HepG2 (cell line): ENCODE data around the gene FETUB. TPM values are rescaled to one million over a fixed set of nuclear protein-coding genes. Genes with fewer than 3 reads are reported as not detected.

ENCODE experiments used
- BRCA1 ChIP-seq: sonication (generic); formaldehyde crosslinking; IDR thresholded peaks from 2 replicates; pipeline ENCODE4 v1.4.0; 2020; ENCODE audit warnings: missing genetic modification reagents
- SOX6 ChIP-seq, 2 experiments: fragments of 450-650 bp in 1 of 2; sonication (generic) in 1 of 2; formaldehyde crosslinking in 1 of 2; IDR thresholded peaks; 2 replicates each; pipeline versions ENCODE4 v1.4.0 to v1.6.1; 2017 to 2020; ENCODE audit warnings: antibody characterized with exemption in 1 of 2, mild to moderate bottlenecking in 1 of 2, missing genetic modification reagents in 1 of 2
- TAF15 ChIP-seq: fragments of 200-400 bp; formaldehyde crosslinking; IDR thresholded peaks from one replicate; pipeline ENCODE4 v1.6.1; 2018; ENCODE audit warnings: mild to moderate bottlenecking, low read depth, low read length; ENCODE audit not compliant: poor library complexity, severe bottlenecking
- ZNF431 ChIP-seq: sonication (generic); formaldehyde crosslinking; IDR thresholded peaks from 2 replicates; pipeline ENCODE4 v1.9.0; 2022; ENCODE audit warnings: missing genetic modification reagents, low read depth, mild to moderate bottlenecking, borderline replicate concordance
- ZNF749 ChIP-seq: sonication (generic); formaldehyde crosslinking; IDR thresholded peaks from 2 replicates; pipeline ENCODE4 v1.8.0; 2022; ENCODE audit warnings: mild to moderate bottlenecking, missing genetic modification reagents, moderate library complexity, borderline replicate concordance
- polyA plus RNA-seq, 8 experiments: library from polyadenylated mRNA; depleted of rRNA in 3 of 8; stranded (reverse) in 7 of 8; unstranded in 1 of 8; fragments of >200 nt; fragmentation: Illumina TruSeq in 4 of 8; extraction: Trizol in 4 of 8; gene quantifications; 2 replicates each; pipeline versions ENCODE4 v1.2.1 to v1.2.3, GENCODE V29; 2011 to 2016; ENCODE audit warnings: low read depth in 4 of 8, missing spikeins in 1 of 8, mixed read lengths in 1 of 8; ENCODE audit not compliant: insufficient read depth in 1 of 8
- total RNA-seq, 5 experiments: library from RNA; depleted of rRNA; stranded (reverse); fragments of >200 nt; fragmentation: Illumina TruSeq; extraction: Trizol; gene quantifications; 2 replicates each; pipeline ENCODE4 v1.2.3, GENCODE V29; 2016; ENCODE audit warnings: low read depth in 1 of 5
- TF ChIP-seq, protein P1 (sequence below): sonication (generic); formaldehyde crosslinking; IDR thresholded peaks from 2 replicates; pipeline ENCODE4 v1.5.1; 2020; ENCODE audit warnings: mild to moderate bottlenecking, missing genetic modification reagents
- TF ChIP-seq, protein P2 (sequence below): IDR thresholded peaks from 2 replicates; pipeline ENCODE4 v1.6.1; 2016; ENCODE audit warnings: missing genetic modification reagents, missing compliant biosample characterization
- TF ChIP-seq, protein P3 (sequence below), 2 experiments: fragments of 450-650 bp in 1 of 2; sonication (generic) in 1 of 2; formaldehyde crosslinking in 1 of 2; IDR thresholded peaks; 2 replicates each; pipeline versions ENCODE4 v1.6.1 to v1.8.0; 2016 to 2022; ENCODE audit warnings: antibody characterized with exemption in 1 of 2, mild to moderate bottlenecking in 1 of 2, missing genetic modification reagents in 1 of 2
- TF ChIP-seq, protein P4 (sequence below): sonication (generic); IDR thresholded peaks from 2 replicates; pipeline ENCODE4 v1.6.1; 2016; ENCODE audit warnings: low read depth, borderline replicate concordance

The FETUB gene
- total and polyA plus RNA-seq, 2 of the 13 experiments (the other 11 are each of a cell fraction or from before 2014, with no cell fraction given), result 2.1 to 4.4 TPM

DNA sequence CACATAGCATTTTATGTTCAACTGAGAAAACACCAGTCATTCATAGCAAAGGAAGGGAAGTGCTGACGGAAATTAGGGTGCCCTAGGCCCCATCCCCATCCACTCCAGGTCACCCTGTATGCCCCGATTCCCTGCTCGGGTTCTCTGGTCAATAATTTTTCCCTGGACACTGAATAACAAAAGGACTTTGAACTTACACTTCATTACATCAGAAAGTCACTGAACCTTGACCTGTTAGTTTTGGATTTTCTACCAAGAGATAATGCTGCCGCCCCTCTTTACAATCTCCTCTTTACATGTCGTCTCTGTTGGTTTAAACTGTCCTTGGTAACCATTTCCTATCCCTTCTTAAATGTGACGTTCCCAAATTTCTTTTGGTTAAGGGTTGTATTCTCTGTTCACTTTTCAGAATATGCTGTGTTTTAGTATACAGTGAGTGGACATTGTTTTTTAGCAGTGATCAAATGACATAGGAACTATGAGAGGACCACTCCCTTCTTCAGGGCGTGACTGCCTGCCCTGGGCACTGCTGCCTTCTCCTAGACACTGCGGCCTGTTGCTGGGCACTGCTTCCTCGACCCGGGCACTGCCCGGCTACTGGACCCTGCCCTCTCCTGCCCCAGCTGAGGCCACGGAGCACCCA lies 40.9 kb upstream of the FETUB start (continued):
- TF ChIP-seq, protein P1, sequence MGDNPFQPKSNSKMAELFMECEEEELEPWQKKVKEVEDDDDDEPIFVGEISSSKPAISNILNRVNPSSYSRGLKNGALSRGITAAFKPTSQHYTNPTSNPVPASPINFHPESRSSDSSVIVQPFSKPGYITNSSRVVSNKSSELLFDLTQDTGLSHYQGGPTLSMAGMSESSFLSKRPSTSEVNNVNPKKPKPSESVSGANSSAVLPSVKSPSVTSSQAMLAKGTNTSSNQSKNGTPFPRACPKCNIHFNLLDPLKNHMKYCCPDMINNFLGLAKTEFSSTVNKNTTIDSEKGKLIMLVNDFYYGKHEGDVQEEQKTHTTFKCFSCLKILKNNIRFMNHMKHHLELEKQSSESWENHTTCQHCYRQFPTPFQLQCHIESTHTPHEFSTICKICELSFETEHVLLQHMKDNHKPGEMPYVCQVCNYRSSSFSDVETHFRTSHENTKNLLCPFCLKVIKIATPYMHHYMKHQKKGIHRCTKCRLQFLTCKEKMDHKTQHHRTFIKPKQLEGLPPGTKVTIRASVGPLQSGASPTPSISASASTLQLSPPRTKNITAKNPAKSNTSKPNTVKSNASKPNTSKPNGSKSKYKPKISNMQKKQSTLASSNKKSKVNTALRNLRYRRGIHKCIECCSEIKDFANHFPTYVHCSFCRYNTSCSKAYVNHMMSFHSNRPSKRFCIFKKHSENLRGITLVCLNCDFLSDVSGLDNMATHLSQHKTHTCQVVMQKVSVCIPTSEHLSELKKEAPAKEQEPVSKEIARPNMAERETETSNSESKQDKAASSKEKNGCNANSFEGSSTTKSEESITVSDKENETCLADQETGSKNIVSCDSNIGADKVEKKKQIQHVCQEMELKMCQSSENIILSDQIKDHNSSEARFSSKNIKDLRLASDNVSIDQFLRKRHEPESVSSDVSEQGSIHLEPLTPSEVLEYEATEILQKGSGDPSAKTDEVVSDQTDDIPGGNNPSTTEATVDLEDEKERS, result no peak
- TF ChIP-seq, protein P2, sequence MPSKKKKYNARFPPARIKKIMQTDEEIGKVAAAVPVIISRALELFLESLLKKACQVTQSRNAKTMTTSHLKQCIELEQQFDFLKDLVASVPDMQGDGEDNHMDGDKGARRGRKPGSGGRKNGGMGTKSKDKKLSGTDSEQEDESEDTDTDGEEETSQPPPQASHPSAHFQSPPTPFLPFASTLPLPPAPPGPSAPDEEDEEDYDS, result peak; percentile 84
- TF ChIP-seq, protein P3, sequence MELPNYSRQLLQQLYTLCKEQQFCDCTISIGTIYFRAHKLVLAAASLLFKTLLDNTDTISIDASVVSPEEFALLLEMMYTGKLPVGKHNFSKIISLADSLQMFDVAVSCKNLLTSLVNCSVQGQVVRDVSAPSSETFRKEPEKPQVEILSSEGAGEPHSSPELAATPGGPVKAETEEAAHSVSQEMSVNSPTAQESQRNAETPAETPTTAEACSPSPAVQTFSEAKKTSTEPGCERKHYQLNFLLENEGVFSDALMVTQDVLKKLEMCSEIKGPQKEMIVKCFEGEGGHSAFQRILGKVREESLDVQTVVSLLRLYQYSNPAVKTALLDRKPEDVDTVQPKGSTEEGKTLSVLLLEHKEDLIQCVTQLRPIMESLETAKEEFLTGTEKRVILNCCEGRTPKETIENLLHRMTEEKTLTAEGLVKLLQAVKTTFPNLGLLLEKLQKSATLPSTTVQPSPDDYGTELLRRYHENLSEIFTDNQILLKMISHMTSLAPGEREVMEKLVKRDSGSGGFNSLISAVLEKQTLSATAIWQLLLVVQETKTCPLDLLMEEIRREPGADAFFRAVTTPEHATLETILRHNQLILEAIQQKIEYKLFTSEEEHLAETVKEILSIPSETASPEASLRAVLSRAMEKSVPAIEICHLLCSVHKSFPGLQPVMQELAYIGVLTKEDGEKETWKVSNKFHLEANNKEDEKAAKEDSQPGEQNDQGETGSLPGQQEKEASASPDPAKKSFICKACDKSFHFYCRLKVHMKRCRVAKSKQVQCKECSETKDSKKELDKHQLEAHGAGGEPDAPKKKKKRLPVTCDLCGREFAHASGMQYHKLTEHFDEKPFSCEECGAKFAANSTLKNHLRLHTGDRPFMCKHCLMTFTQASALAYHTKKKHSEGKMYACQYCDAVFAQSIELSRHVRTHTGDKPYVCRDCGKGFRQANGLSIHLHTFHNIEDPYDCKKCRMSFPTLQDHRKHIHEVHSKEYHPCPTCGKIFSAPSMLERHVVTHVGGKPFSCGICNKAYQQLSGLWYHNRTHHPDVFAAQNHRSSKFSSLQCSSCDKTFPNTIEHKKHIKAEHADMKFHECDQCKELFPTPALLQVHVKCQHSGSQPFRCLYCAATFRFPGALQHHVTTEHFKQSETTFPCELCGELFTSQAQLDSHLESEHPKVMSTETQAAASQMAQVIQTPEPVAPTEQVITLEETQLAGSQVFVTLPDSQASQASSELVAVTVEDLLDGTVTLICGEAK (IDR thresholded peaks at IDR 0.05), result no peak
- TF ChIP-seq, protein P3 (CRISPR knock-in tag; IDR thresholded peaks at IDR 0.05), result no peak; the same call in 1 of the 2 replicates
- TF ChIP-seq TAF15 (no peak), BRCA1 (no peak), SOX6 (IDR thresholded peaks at IDR 0.05) (no peak), SOX6 (CRISPR knock-in tag; IDR thresholded peaks at IDR 0.05) (peak; percentile 88), ZNF749 (no peak), ZNF431 (CRISPR knock-in tag) (no peak; the same call in 1 of the 2 replicates)
- TF ChIP-seq, protein P4, sequence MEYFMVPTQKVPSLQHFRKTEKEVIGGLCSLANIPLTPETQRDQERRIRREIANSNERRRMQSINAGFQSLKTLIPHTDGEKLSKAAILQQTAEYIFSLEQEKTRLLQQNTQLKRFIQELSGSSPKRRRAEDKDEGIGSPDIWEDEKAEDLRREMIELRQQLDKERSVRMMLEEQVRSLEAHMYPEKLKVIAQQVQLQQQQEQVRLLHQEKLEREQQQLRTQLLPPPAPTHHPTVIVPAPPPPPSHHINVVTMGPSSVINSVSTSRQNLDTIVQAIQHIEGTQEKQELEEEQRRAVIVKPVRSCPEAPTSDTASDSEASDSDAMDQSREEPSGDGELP, result no peak
